ENCODE results near the gene IGSF21.

- no peak for TF ChIP-seq POLR2A (IDR thresholded peaks at IDR 0.05; ENCODE audit: low read depth, low read length)
- TF ChIP-seq SPI1 (IDR thresholded peaks at IDR 0.05; ENCODE audit: low read depth, low read length) = no peak
- no peak for TF ChIP-seq TAF1 (IDR thresholded peaks at IDR 0.05; ENCODE audit: low read depth, low read length)
These were observed 2.4 kb downstream of the IGSF21 start for GRCh38 chr1:18109756-18110597.

Data from GM12891 (cell line).